ENCODE measurements around the gene CDH11. TPM values are rescaled to one million over a fixed set of nuclear protein-coding genes. Genes with fewer than 3 reads are reported as not detected.

The CDH11 gene
- total RNA-seq, 4 donors from 2014 or later: 12.4 to 60.8 (median 37.3) TPM

GRCh38 chr16:65120831-65121721 is 787 bp downstream of the CDH11 start:
- no peak for TF ChIP-seq CTCF (IDR thresholded peaks at IDR 0.05; ENCODE audit: low read depth)

- TF ChIP-seq CTCF (IDR thresholded peaks at IDR 0.05; ENCODE audit: low read depth): no peak
These were observed 1.4 kb downstream of the CDH11 start for GRCh38 chr16:65120461-65120830.

GRCh38 chr16:65119901-65120401 is 1.9 kb downstream of the CDH11 start:
- no peak for TF ChIP-seq CTCF (IDR thresholded peaks at IDR 0.05; ENCODE audit: low read depth)

GRCh38 chr16:65119435-65119834 is 2.4 kb downstream of the CDH11 start:
- no peak for TF ChIP-seq CTCF (IDR thresholded peaks at IDR 0.05; ENCODE audit: low read depth)

GRCh38 chr16:65118871-65119270 is 3.0 kb downstream of the CDH11 start:
- no peak for TF ChIP-seq CTCF (IDR thresholded peaks at IDR 0.05; ENCODE audit: low read depth)

- no peak for TF ChIP-seq CTCF (IDR thresholded peaks at IDR 0.05; ENCODE audit: low read depth)
These were observed 3.9 kb downstream of the CDH11 start for GRCh38 chr16:65117811-65118448.

- no peak for TF ChIP-seq CTCF (IDR thresholded peaks at IDR 0.05; ENCODE audit: low read depth)
These were observed 4.9 kb downstream of the CDH11 start for GRCh38 chr16:65116818-65117430.
